Suppressor macrophage (primary cell): ENCODE data around the gene ADAMTS10.
"Not testable (repeated sequence)": the region's sequence is repeated elsewhere in the genome, so short reads cannot be mapped to it uniquely, and the experiment has no call there.

Experiments used
- DNase-seq, 4 experiments: peaks; one replicate each; pipeline ENCODE4 v3.0.0-alpha.2; 2020 to 2022

ADAMTS10 gene

DNA sequence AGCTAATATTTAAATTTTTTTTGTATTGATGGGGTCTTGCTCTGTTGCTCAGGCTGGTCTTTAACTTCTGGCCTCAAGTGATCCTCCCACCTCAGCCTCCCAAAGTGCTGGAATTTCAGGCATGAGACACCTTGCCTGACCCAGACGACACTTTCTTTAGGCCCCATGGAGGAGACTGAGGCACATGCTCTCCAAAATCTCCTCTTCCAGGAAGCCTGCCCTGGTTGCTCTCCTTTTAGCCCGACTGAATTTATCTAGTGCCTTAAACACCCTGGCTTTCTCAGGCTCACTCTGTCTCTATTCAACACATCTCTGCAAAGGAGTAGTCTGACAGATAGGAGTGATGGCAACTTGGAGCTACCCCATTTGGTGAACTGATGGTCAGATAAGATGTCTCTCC lies 52.2 kb downstream of the ADAMTS10 start:
- no peak for DNase-seq

DNA sequence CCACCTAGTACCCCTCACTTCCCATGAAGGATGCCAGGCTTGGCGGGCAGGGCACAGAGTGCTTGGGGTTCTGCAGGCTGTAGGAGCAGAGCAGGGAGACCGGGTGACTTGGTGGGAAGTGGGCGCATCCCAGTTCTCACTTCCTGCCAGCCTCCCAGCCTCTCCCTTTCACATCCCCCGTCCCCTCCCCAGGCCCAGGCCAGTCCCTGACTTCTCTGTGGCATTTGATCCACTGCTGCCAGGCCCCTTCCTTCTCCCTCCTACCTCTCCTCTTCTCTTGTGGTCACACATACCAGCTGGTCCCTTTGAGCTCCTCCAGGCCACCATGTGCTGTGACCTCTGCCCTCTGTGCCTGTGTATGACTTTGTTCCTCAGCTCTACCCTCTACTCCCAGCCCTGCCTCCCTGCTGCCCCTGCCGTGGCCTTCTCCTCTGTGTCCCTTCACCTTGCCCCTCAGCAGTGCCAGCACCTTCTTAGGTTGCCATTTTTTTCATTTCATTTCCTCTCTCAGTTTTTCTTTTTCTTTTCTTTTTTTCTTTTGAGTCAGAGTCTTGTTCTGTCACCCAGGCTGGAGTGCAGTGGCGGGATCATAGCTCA lies 52.8 kb downstream of the ADAMTS10 start:
- peak; percentile 67 to 86 (median 81) for DNase-seq

DNA sequence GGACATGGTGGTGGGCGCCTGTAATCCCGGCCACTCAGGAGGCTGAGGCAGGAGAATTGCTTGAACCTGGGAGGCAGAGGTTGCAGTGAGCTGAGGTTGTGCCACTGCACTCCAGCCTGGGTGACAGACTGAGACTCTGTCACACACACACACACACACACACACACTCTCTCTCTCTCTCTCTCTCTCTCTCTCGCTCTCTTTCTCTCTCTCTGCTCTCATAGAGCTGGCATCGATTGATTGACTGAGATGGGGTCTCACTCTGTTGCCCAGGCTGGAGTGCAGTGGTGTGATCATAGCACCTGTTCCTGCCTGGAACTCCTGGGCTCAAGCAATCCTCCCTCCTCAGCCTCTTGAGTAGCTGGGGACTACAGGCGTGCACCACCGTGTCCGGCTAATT lies 56.8 kb downstream of the ADAMTS10 start:
- DNase-seq = not testable (repeated sequence)

DNA sequence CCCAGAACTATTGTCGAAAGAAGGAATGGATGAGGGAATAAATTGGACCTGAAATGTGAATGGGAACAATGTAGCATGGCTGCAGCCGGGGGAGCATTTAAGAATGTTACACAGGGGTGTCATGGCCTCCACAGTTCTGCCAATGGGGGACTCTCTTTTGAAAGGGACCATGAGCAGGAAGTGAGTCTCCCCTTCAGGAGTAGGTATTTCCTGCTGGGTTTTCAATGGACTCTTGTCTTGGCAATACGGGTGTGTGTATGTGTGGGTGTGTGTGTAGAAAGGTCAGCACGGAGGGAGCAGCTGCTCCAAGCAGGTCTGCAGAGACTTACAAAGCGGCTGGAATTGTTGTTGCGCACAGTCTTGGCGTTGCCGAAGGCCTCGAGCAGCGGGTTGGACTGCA lies 57.7 kb downstream of the ADAMTS10 start:
- no peak for DNase-seq

DNA sequence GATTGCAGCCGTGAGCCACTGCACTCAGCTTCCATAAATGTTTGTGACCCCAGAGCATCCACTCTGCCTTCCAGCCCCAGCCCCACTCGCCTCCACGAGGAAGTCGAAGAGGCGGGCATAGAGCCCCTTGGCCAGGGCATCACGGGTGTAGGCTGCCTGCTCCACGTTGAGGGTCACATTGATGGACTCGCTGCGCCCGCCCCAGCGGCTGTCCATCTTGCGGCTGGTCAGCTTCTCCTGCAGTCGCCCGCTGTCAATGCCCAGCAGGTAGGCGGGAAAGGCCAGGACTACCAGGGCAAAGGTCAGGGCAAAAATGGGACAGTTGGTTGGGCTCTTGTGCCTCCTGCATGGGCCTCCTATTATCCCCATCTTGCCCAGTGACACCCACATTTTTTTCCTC lies 60.4 kb downstream of the ADAMTS10 start:
- no peak for DNase-seq

DNA sequence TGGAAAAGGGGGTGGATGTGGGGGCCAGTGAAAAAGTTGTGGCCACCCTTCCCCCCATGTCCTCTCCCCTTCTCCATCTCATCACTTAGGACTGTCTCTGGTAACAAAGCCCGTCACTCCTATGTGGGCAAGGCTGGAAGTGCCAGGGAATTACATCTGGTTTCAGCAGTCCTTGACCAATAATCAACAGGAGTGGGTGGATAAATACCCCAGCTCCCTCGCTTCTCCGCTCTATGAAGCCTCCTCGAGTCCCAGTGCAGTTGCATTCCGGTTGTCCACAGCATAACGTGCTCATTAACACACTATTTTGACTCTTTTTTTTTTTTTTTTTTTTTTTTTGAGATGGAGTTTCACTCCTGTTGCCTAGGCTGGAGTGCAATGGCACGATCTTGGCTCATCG lies 64.8 kb downstream of the ADAMTS10 start:
- no peak for DNase-seq

DNA sequence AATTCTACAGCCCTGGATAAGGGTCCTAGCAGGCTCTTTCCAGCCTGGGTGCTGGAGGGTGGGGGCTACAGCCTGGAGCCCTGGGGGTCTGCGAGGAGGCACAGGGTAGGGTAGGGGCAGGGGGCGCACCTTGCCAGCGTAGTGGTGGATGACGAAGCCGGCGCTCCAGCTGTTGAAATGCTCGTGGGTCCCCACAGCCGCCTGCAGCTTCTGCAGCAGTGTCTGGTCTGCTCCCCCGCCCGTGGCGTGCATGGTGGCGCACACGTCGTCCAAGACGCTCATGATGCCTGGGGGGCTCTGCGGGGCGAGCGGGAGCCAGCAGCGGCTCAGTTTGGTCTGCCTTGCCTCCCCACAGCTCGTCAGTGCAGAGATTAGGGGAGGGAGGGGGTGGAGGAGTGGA lies 66.3 kb downstream of the ADAMTS10 start:
- DNase-seq = no peak

DNA sequence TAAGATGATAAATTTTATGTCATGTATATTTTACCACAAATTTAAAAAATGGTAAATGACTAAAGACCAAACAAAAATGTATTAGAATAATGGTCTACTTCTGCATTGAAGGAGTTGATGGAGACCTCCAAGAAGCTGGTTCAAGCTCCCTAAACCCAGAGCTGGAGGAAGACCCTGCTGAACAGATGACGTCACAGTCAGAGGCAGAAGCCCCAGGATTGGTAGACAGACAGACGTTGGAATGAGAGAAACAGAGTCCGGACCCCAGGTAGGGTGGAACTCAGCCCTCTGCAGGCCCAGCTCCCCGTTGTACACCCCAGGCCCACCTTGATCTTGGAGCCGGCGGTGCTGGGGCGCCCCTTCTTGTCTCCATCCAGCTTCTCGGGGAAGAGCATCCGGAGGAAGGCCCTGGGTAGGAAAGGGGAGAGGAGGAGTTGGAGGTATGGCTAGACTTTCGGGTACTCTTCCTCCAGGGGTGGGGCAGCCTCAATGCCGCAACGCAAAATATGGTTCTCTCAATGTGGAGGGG lies 70.8 kb downstream of the ADAMTS10 start:
- no peak for DNase-seq

DNA sequence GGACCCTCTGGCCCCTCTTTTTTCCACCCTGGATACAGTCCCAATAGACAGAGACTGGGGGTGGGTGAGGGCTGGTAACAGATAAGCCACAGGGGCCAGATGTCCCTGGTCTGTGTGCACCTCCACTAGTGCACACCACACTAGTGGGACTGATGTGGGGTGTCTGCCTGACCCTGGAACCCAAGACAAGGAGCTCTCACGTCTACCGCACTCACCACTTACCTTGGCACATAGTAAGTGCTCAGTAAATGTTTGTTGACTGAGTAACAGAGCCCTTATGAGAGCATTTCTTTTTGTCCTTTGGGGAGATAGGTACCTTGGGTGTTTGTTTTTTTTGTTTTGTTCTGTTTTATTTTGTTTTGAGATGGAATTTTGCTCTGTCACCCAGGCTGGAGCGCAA lies 73.4 kb downstream of the ADAMTS10 start:
- no peak for DNase-seq

DNA sequence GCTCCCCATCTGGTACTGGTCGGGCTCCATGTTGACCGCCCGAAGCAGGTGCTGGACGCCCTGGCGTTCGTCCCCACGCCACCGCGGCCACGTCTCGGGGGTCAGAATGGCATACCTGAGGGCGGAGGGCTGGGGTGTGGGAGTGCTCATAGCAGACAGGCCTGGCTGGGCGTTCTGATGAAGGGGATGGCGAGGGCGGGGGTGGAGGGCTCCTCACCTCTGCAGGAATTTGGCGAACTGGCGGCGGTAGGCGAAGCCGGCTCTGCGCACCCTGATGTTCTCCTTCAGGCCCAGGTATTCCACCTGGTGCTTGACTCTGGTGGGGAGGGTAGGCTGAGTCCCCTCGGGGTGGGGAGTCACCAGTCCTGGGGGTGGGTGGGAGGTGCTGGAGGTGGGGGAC lies 74.2 kb downstream of the ADAMTS10 start:
- DNase-seq = no peak

DNA sequence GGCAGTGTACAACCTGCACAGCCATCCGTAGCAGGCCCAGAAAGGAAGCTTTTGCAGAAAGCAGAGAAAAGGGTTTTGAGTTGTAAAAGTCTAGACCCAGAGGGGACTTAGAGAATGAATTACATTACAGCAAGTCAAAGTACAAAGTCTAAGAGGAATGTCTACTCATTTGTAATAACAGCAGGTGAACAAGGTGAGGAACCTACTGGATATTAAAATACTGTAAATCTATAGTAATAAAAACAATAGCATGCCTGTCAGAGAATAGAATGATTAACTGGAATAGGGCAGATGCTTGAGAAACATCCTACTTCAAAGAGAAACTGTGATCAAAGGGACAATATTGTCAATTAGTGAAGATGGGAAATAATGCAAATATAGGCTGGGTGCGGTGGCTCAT lies 78.3 kb downstream of the ADAMTS10 start:
- no peak for DNase-seq

DNA sequence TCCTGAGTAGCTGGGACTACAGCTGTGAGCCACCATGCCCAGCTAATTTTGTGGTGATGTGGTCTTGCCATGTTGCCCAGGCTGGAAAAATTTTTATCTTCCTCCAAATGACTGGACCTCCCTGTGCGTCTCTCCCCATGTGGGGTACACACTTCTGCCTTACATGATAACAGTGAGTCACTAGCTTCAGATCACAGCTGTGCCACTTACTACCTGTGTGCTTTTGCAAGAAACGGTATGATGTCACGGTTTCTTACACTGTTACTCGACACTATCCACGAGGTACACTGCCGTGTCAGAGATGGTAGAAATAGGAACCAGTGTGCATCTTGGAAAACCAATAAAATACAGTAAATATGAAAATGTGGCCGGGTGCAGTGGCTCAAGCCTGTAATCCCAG lies 79.0 kb downstream of the ADAMTS10 start:
- DNase-seq = no peak
